ENCODE results near the gene RASGRF2. TPM values are rescaled to one million over a fixed set of nuclear protein-coding genes. Genes with fewer than 3 reads are reported as not detected.

Gene RASGRF2
- total RNA-seq, 4 donors from 2014 or later = 1.0 to 5.3 (median 1.8) TPM

DNA sequence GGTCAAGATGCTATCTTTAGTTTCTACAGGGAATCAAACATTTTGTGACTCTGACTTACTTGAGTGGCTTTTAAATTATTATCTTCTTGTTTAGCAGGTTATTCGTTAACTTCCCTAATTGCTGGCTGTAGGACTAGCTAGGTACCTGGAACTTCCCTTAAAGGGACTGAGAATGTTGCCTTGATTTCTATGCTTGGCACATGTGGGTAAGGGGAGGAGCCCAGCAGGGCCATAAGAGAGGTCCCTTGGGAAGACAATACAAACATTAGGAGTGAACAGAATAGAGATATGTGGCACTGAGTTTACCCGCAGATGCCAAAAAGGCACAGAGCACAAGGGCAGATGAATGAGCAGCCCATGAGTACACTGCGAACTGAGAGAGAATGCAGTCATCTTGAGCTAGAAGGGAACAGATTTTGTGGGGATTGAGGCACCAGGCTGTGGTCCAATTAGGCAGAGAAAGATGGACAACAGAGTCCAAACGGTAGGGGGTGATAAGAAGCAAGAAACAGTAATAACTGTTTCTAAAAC is 282.8 kb downstream of the RASGRF2 start:
- no peak overlapping the region for H3K4me3 ChIP-seq (ENCODE audit: low read depth, poor library complexity, severe bottlenecking)
- intact Hi-C loops (cut with DNase I; ENCODE audit: low total_unique reads) = no loop called here
- WGBS, 2 donors = 71 to 77% methylated on average over 4 of the region's 4 CpGs
- DNase-seq (ENCODE audit: low spot score in 2 of 2) = no peak
- TF ChIP-seq POLR2A (IDR thresholded peaks at IDR 0.05) = no peak
- TF ChIP-seq, protein P1, sequence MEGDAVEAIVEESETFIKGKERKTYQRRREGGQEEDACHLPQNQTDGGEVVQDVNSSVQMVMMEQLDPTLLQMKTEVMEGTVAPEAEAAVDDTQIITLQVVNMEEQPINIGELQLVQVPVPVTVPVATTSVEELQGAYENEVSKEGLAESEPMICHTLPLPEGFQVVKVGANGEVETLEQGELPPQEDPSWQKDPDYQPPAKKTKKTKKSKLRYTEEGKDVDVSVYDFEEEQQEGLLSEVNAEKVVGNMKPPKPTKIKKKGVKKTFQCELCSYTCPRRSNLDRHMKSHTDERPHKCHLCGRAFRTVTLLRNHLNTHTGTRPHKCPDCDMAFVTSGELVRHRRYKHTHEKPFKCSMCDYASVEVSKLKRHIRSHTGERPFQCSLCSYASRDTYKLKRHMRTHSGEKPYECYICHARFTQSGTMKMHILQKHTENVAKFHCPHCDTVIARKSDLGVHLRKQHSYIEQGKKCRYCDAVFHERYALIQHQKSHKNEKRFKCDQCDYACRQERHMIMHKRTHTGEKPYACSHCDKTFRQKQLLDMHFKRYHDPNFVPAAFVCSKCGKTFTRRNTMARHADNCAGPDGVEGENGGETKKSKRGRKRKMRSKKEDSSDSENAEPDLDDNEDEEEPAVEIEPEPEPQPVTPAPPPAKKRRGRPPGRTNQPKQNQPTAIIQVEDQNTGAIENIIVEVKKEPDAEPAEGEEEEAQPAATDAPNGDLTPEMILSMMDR (IDR thresholded peaks at IDR 0.05) = no peak

DNA sequence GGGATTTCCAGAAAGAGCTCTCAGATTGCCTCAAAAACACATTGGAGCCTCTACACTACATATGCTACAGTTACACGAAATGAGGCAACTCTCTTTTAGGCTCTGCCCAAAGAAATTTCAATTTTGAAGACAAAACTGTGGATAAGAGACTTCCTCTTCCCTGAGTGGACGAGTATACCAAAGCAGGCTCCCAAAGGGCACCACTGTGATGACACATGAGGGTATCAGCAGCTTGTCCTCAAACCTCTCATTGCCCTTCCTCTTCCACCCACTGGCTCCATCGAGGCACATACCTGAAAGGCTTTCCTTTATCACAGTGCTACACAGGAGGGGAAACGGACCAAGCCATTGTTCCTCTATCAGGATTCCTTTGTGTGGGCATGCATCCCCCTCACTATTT is 284.3 kb downstream of the RASGRF2 start:
- 94 to 96% methylated on average over 4 of the region's 4 CpGs for WGBS, 2 donors
- DNase-seq (ENCODE audit: low spot score in 2 of 2) = no peak
- TF ChIP-seq POLR2A (IDR thresholded peaks at IDR 0.05) = no peak
- TF ChIP-seq, protein P1 (IDR thresholded peaks at IDR 0.05) = no peak
- intact Hi-C loops (cut with DNase I; ENCODE audit: low total_unique reads) = no loop called here
- H3K4me3 ChIP-seq (ENCODE audit: low read depth, poor library complexity, severe bottlenecking) = no peak overlapping the region

DNA sequence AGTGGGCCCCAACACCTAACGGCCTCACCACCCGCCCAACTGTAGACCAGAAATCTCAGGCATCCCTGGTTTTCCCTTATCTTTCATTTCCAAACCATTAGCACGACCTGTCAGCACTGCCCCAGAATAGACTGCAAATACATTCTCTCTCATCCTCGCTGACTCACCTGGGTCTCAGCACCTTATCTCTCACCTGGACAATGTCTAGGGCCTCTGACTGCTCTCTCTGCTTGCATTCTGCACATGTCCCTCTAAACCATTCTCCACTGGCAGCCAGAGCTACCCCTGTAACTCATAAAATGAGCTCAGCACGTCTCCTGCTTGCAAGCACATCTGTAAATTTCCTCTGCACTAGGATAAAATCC is 285.7 kb downstream of the RASGRF2 start:
- TF ChIP-seq, protein P1 (IDR thresholded peaks at IDR 0.05) = no peak
- TF ChIP-seq POLR2A (IDR thresholded peaks at IDR 0.05) = no peak
- intact Hi-C loops (cut with DNase I; ENCODE audit: low total_unique reads) = no loop called here

DNA sequence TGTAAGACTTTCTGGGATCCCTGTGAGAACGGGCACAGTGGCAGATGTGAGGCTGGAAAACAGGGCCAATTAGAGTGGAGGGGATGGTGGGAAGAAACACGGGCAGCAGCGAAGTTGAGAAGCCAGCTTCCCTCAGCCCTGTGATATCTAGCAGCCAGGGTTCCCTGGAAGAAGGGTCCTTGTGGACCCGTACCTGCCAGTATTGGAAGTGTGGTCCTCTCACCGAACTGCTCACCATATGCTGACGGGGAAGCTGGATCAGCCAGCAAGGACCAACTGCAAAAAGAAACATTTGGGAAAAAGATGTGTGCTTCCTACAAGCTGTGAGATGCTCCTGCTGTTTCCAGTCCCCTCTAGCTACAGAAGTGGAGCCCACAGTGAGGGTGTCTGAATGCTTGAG is 286.5 kb downstream of the RASGRF2 start:
- 86% methylated on average over 6 of the region's 6 CpGs for WGBS, 2 donors
- intact Hi-C loops (cut with DNase I; ENCODE audit: low total_unique reads) = no loop called here
- H3K4me3 ChIP-seq (ENCODE audit: low read depth, poor library complexity, severe bottlenecking) = no peak overlapping the region
- no peak for TF ChIP-seq POLR2A (IDR thresholded peaks at IDR 0.05)
- TF ChIP-seq, protein P1 (IDR thresholded peaks at IDR 0.05) = no peak
- no peak for DNase-seq (ENCODE audit: low spot score in 2 of 2)

More for the DNA sequence above, 285.7 kb downstream of the RASGRF2 start:
- no peak overlapping the region for H3K4me3 ChIP-seq (ENCODE audit: low read depth, poor library complexity, severe bottlenecking)
- no peak for DNase-seq (ENCODE audit: low spot score in 2 of 2)
- WGBS, 2 donors = 82% methylated on average over 5 of the region's 5 CpGs

DNA sequence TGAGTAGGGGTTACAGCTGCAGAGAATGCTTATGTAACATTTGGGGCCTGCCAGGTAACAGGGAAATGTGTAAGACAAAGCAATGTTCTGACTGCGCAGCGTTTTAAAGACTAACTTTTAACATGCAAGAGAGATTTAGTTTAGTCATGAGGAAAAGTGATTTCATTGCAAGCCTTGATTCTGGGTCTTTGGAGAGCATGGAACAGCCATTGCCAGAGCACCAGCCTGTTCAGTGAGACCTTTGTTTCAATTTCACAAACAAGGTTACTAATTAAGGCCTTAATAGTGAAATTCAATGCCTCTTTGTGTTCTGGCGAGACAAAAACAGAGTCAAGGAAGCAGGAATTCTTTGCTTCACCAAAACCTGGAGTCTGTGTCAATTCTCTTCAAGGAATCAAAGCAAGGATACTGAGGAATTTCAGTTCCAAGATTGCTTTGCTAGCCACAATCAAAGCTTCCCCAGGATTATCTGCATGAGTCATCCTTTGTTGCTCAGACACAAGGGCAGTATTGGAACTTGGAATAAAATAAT is 287.3 kb downstream of the RASGRF2 start:
- TF ChIP-seq POLR2A (IDR thresholded peaks at IDR 0.05) = no peak
- TF ChIP-seq, protein P1 (IDR thresholded peaks at IDR 0.05) = no peak
- intact Hi-C loops (cut with DNase I; ENCODE audit: low total_unique reads) = no loop called here
- H3K4me3 ChIP-seq (ENCODE audit: low read depth, poor library complexity, severe bottlenecking) = no peak overlapping the region
- no peak for DNase-seq (ENCODE audit: low spot score in 2 of 2)
- WGBS, 2 donors = 62 to 67% methylated on average over 3 of the region's 3 CpGs

DNA sequence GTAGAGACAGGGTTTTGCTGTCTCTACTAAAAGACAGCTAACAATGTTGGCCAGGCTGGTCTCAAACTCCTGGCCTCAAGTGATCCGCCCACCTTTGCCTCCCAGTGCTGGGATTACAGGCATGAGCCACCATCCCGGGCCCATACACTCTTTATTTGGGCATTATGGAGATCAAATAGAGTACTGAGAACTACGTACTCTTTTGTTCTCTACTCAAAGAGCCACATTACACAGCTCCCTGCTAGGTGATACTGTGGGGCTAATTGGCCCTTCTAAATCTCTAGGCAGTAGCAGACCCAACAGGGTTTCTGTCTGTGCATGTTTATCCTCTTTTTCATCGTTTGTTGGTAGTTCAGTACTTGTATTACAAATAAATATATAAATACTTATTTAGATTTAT is 289.1 kb downstream of the RASGRF2 start:
- TF ChIP-seq POLR2A (IDR thresholded peaks at IDR 0.05) = no peak
- TF ChIP-seq, protein P1 (IDR thresholded peaks at IDR 0.05) = no peak
- 81 to 90% methylated on average over 4 of the region's 4 CpGs for WGBS, 2 donors

More for the DNA sequence above, 289.1 kb downstream of the RASGRF2 start:
- intact Hi-C loops (cut with DNase I; ENCODE audit: low total_unique reads) = no loop called here
- no peak for DNase-seq (ENCODE audit: low spot score in 2 of 2)
- no peak overlapping the region for H3K4me3 ChIP-seq (ENCODE audit: low read depth, poor library complexity, severe bottlenecking)
